ENCODE measurements around the gene ZNF425. TPM values are rescaled to one million over a fixed set of nuclear protein-coding genes. Genes with fewer than 3 reads are reported as not detected.
A peak's percentile ranks its signal among the peaks of the same experiment; 100 is the strongest.

The ZNF425 gene
- polyA plus RNA-seq, 3 donors: 0.15 to 0.17 TPM; not detected in 1

GRCh38 chr7:149166142-149166541 is 40.0 kb upstream of the ZNF425 start:
- Histone ChIP-seq H4K20me1 (ENCODE audit: insufficient read depth, low read length) (peaks cover 4% of the 10 kb centered on the region), H3K4me3 (replicated peaks in 1 of 3; ENCODE audit: low read depth in 2 of 3, low read length in 3 of 3) (no peak overlapping the region), H2AFZ (ENCODE audit: insufficient read depth, low read depth, low read length, poor library complexity, severe bottlenecking) (no peak overlapping the region), H3K27ac (ENCODE audit: low read depth in 1 of 2, low read length in 2 of 2) (no peak overlapping the region), H3K9me3 (replicated peaks in 1 of 2; ENCODE audit: control insufficient read depth in 1 of 2, insufficient read depth in 1 of 2, low read length in 2 of 2) (no peaks in the 10 kb centered on the region), H3K9ac (ENCODE audit: insufficient read depth, low read length, poor library complexity, severe bottlenecking) (no peak overlapping the region), H3K4me2 (replicated peaks; ENCODE audit: extremely low read depth, low read length, poor library complexity, severe bottlenecking) (no peak overlapping the region), H3K36me3 (replicated peaks in 1 of 2; ENCODE audit: control insufficient read depth in 1 of 2, insufficient read depth in 2 of 2, low read length in 2 of 2) (peaks cover 47 to 87% of the 10 kb centered on the region in 2 donors), H3K4me1 (ENCODE audit: control insufficient read depth in 1 of 2, insufficient read depth in 2 of 2, low read length in 2 of 2) (no peaks in the 10 kb centered on the region), H3K79me2 (ENCODE audit: insufficient read depth, low read length) (no peaks in the 10 kb centered on the region), H3K27me3 (ENCODE audit: control insufficient read depth in 2 of 2, insufficient read depth in 2 of 2, low read length in 2 of 2) (no peaks in the 10 kb centered on the region)
- no peaks in the 10 kb centered on the region for H3K9me3 Mint-ChIP-seq
- no peak for DNase-seq
- no peaks in the 10 kb centered on the region for H3K27me3 Mint-ChIP-seq (ENCODE audit: low read depth in 3 of 3)
- H3K27ac Mint-ChIP-seq: no peak overlapping the region
- no CpG with 5 or more reads among the region's 1 CpG for WGBS (ENCODE audit: insufficient coverage)
- H3K4me1 Mint-ChIP-seq: no peaks in the 10 kb centered on the region
- intact Hi-C loops (cut with micrococcal nuclease): no loop called here
- TF ChIP-seq CTCF (IDR thresholded peaks at IDR 0.05): no peak
- H3K4me3 Mint-ChIP-seq: no peak overlapping the region
- H3K36me3 Mint-ChIP-seq: peaks cover 61 to 93% of the 10 kb centered on the region in 2 donors

GRCh38 chr7:149161241-149161848 is 35.2 kb upstream of the ZNF425 start:
- no peak overlapping the region for H3K9ac ChIP-seq (ENCODE audit: insufficient read depth, low read length, poor library complexity, severe bottlenecking)
- Mint-ChIP-seq H3K36me3 (peaks cover 44 to 92% of the 10 kb centered on the region in 2 donors), H3K4me1 (peaks cover 3% of the 10 kb centered on the region), H3K4me3 (no peak overlapping the region), H3K27me3 (ENCODE audit: low read depth in 3 of 3) (no peaks in the 10 kb centered on the region), H3K9me3 (no peaks in the 10 kb centered on the region), H3K27ac (peak overlapping the region in 3 of 7 donors; percentile 5 to 57 (median 37))
- H4K20me1 ChIP-seq (ENCODE audit: insufficient read depth, low read length): peaks cover 7% of the 10 kb centered on the region
- no peak overlapping the region for H3K4me3 ChIP-seq (replicated peaks in 1 of 3; ENCODE audit: low read depth in 2 of 3, low read length in 3 of 3)
- H3K36me3 ChIP-seq (replicated peaks in 1 of 2; ENCODE audit: control insufficient read depth in 1 of 2, insufficient read depth in 2 of 2, low read length in 2 of 2): peaks cover 28 to 74% of the 10 kb centered on the region in 2 donors
- peaks cover 9% of the 10 kb centered on the region for H3K79me2 ChIP-seq (ENCODE audit: insufficient read depth, low read length)
- H3K4me2 ChIP-seq (replicated peaks; ENCODE audit: extremely low read depth, low read length, poor library complexity, severe bottlenecking): no peak overlapping the region
- H2AFZ ChIP-seq (ENCODE audit: insufficient read depth, low read depth, low read length, poor library complexity, severe bottlenecking): no peak overlapping the region
- no peak for TF ChIP-seq CTCF (IDR thresholded peaks at IDR 0.05)
- no peaks in the 10 kb centered on the region for H3K27me3 ChIP-seq (ENCODE audit: control insufficient read depth in 2 of 2, insufficient read depth in 2 of 2, low read length in 2 of 2)
- H3K9me3 ChIP-seq (replicated peaks in 1 of 2; ENCODE audit: control insufficient read depth in 1 of 2, insufficient read depth in 1 of 2, low read length in 2 of 2): no peaks in the 10 kb centered on the region
- 67% methylated on average over 1 of the region's 5 CpGs for WGBS (ENCODE audit: insufficient coverage)
- H3K27ac ChIP-seq (ENCODE audit: low read depth in 1 of 2, low read length in 2 of 2): peak overlapping the region in 1 of 2 donors; percentile 22
- no peak for DNase-seq
- H3K4me1 ChIP-seq (ENCODE audit: control insufficient read depth in 1 of 2, insufficient read depth in 2 of 2, low read length in 2 of 2): no peaks in the 10 kb centered on the region
- intact Hi-C loops (cut with micrococcal nuclease): no loop called here
